Raji (cell line): ENCODE data around the gene PDLIM5.

Source experiments
- POLR2A ChIP-seq: IDR thresholded peaks from 2 replicates; pipeline ENCODE4 v1.6.1; 2011; ENCODE audit warnings: low read depth, low read length, control low read depth; ENCODE audit not compliant: insufficient read depth

Gene PDLIM5

GRCh38 chr4:94642561-94642866 is 190.8 kb downstream of the PDLIM5 start:
- no peak for TF ChIP-seq POLR2A

GRCh38 chr4:94648699-94649098 is 197.0 kb downstream of the PDLIM5 start:
- no peak for TF ChIP-seq POLR2A

- no peak for TF ChIP-seq POLR2A
Observed at GRCh38 chr4:94649381-94650133, 197.8 kb downstream of the PDLIM5 start.

- TF ChIP-seq POLR2A, result no peak
Observed at GRCh38 chr4:94650134-94650495, 198.4 kb downstream of the PDLIM5 start.

GRCh38 chr4:94650690-94651089 is 198.9 kb downstream of the PDLIM5 start:
- TF ChIP-seq POLR2A, result no peak

- no peak for TF ChIP-seq POLR2A
Observed at GRCh38 chr4:94653095-94653649, 201.4 kb downstream of the PDLIM5 start.

GRCh38 chr4:94653984-94654609 is 202.4 kb downstream of the PDLIM5 start:
- no peak for TF ChIP-seq POLR2A

- TF ChIP-seq POLR2A, result no peak
Observed at GRCh38 chr4:94654714-94655113, 203.0 kb downstream of the PDLIM5 start.

- TF ChIP-seq POLR2A, result no peak
Observed at GRCh38 chr4:94660614-94661013, 208.9 kb downstream of the PDLIM5 start.

GRCh38 chr4:94665500-94666404 is 214.0 kb downstream of the PDLIM5 start:
- TF ChIP-seq POLR2A, result no peak

- no peak for TF ChIP-seq POLR2A
Observed at GRCh38 chr4:94668724-94669123, 217.0 kb downstream of the PDLIM5 start.

- no peak for TF ChIP-seq POLR2A
Observed at GRCh38 chr4:94669672-94670664, 218.2 kb downstream of the PDLIM5 start.

- TF ChIP-seq POLR2A, result no peak
Observed at GRCh38 chr4:94671113-94671512, 219.4 kb downstream of the PDLIM5 start.

- no peak for TF ChIP-seq POLR2A
Observed at GRCh38 chr4:94673961-94674360, 222.2 kb downstream of the PDLIM5 start.
